Erythroblast (primary cell): Measurements from ENCODE around the gene SIL1.

Source experiments
- GATA1 ChIP-seq: IDR thresholded peaks from 2 replicates; pipeline ENCODE4 v1.6.1; 2011; ENCODE audit warnings: low read depth, mild to moderate bottlenecking, control low read depth, low read length, moderate library complexity
- POLR2A ChIP-seq: IDR thresholded peaks from 2 replicates; pipeline ENCODE4 v1.6.1; 2011; ENCODE audit warnings: mild to moderate bottlenecking, low read length

DNA sequence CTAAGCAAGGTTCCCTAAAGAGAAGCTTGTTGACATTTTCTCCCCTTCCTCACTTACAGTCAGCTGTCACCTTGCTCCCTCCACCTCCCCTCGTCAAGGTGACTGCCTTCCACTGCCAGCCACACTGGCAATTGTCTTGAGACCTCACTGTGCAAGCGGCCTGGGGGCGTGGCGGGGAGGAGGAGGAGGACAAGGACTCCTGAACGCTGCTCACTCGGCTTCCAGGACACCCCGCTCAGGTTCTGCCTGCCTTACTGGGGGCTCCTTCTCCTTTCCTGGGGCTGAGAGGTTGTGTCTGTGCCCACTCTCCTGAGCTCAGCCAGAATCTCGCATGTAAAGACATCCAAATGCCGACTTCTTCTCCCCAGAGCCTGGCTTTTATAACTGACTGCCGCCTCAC is 262.7 kb downstream of the SIL1 start:
- TF ChIP-seq POLR2A = no peak
- TF ChIP-seq GATA1 = no peak
